WERI-Rb-1 (cell line): ENCODE data around the gene DMD.

Source experiments
- DNase-seq: peaks from one replicate; pipeline ENCODE4 v3.0.0-alpha.2; 2020
- H3K27ac ChIP-seq: fragments of 250-450 bp; sonication (Bioruptor Pico); 2 replicates; pipeline ENCODE4 v1.5.1; 2020; ENCODE audit warnings: mild to moderate bottlenecking, moderate library complexity
- H3K27me3 ChIP-seq: fragments of 250-450 bp; sonication (Bioruptor Pico); 2 replicates; pipeline ENCODE4 v1.5.1; 2021; ENCODE audit warnings: mild to moderate bottlenecking, low read depth, moderate library complexity; ENCODE audit not compliant: insufficient read depth, severe bottlenecking
- H3K36me3 ChIP-seq: fragments of 250-450 bp; sonication (Bioruptor Pico); 2 replicates; pipeline ENCODE4 v1.5.1; 2020; ENCODE audit warnings: mild to moderate bottlenecking, moderate library complexity
- H3K4me3 ChIP-seq: 2 replicates; pipeline ENCODE4 v1.5.1; 2011; ENCODE audit warnings: low read depth, mild to moderate bottlenecking, control low read depth, low read length
- H3K9me3 ChIP-seq: fragments of 250-450 bp; sonication (Bioruptor Pico); 2 replicates; pipeline ENCODE4 v1.5.1; 2021; ENCODE audit warnings: mild to moderate bottlenecking, moderate library complexity; ENCODE audit not compliant: severe bottlenecking
- TF ChIP-seq, protein P1 (sequence below): IDR thresholded peaks from 2 replicates; pipeline ENCODE4 v1.5.1; 2011; ENCODE audit warnings: low read depth, mild to moderate bottlenecking, control low read depth, inconsistent platforms, low read length

Gene DMD

DNA sequence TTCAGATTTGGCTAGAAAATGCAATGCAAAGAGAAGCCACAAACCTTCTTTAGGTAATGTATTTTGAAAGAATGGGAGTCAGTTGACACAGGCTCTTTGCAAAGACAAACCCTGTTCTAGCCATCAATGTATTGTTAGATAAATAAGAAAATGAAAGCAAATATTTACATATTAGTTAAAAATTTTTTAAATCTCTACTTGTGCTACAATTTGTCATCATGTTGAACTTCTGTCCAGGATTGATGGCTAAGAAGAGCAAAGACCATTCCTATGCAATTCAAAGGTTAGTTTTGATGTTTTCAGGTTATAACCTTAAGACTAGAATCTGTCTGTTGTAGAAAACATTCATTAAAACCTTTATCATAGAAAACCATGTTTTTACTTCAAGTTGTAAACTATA lies 1350.7 kb downstream of the DMD start:
- no peak for DNase-seq
- TF ChIP-seq, protein P1, sequence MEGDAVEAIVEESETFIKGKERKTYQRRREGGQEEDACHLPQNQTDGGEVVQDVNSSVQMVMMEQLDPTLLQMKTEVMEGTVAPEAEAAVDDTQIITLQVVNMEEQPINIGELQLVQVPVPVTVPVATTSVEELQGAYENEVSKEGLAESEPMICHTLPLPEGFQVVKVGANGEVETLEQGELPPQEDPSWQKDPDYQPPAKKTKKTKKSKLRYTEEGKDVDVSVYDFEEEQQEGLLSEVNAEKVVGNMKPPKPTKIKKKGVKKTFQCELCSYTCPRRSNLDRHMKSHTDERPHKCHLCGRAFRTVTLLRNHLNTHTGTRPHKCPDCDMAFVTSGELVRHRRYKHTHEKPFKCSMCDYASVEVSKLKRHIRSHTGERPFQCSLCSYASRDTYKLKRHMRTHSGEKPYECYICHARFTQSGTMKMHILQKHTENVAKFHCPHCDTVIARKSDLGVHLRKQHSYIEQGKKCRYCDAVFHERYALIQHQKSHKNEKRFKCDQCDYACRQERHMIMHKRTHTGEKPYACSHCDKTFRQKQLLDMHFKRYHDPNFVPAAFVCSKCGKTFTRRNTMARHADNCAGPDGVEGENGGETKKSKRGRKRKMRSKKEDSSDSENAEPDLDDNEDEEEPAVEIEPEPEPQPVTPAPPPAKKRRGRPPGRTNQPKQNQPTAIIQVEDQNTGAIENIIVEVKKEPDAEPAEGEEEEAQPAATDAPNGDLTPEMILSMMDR: no peak
- no peaks in the 10 kb centered on the region for H3K9me3 ChIP-seq
- no peak overlapping the region for H3K27ac ChIP-seq
- H3K27me3 ChIP-seq: peaks cover 2% of the 10 kb centered on the region
- no peaks in the 10 kb centered on the region for H3K36me3 ChIP-seq
- no peak overlapping the region for H3K4me3 ChIP-seq

DNA sequence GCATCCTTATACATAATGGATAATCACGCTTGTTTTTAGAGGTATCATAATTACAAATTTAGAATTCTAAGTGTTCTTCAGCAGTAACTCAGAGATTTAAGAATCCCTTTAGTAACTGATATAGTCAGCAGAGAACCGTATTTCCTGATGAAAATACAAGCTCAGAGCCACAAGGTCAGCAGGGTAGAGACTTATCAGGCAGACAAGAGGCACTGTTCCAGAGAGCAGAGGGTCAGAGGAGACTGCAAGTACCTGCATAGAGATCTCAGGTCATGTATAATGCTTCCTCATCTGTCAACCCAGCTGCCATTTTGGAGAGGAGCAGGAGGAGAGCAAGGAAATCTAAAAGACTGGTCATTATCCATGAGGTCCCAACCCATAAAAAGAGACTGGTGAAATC lies 1352.4 kb downstream of the DMD start:
- H3K9me3 ChIP-seq: no peaks in the 10 kb centered on the region
- no peak overlapping the region for H3K27ac ChIP-seq
- H3K4me3 ChIP-seq: no peak overlapping the region
- no peak for DNase-seq
- no peaks in the 10 kb centered on the region for H3K36me3 ChIP-seq
- H3K27me3 ChIP-seq: peaks cover 2% of the 10 kb centered on the region
- TF ChIP-seq, protein P1: no peak

DNA sequence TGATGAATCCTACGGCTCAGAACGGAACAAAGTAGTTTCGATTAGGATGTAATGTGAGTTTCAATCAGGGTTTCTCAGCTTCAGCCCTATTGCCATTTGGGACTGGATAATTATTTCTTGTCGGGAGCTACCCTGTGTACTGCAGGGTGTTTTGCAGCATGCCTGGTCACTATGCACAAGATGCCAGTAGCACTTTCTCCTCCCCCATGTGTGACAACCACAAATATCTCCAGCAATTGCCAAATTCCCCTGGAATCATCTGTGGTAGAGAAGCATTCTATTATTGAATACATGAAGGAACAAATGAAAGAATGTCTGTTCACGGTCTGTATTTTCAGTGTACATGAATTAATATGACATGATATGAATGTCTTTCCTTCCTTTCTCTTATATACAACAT lies 1356.6 kb downstream of the DMD start:
- Histone ChIP-seq H3K36me3 (no peaks in the 10 kb centered on the region), H3K27ac (no peak overlapping the region), H3K9me3 (no peaks in the 10 kb centered on the region), H3K27me3 (peaks cover 2% of the 10 kb centered on the region), H3K4me3 (no peak overlapping the region)
- TF ChIP-seq, protein P1: no peak
- DNase-seq: no peak

DNA sequence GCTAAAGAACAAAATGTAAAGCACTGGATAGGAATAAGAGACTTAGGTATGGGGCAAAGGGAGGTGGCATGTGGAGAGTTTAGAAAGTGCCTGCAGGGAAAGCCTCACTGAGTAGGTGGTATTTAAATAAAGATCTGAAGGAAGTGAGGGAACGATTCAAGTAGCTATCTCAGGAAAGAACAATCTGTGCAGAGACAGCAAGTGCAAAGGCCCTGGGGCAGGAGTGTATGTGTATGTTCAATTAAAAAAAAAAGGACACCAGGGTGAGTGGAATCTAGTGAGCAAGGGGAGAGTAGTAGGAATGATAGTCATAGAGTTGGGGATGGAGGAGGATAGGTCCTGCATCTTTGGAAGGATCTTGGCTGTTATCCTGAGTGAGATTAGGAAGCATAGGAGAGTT lies 1359.6 kb downstream of the DMD start:
- no peaks in the 10 kb centered on the region for H3K36me3 ChIP-seq
- H3K27me3 ChIP-seq: no peaks in the 10 kb centered on the region
- H3K9me3 ChIP-seq: no peaks in the 10 kb centered on the region
- H3K27ac ChIP-seq: no peak overlapping the region
- no peak for DNase-seq
- H3K4me3 ChIP-seq: no peak overlapping the region
- TF ChIP-seq, protein P1: no peak

DNA sequence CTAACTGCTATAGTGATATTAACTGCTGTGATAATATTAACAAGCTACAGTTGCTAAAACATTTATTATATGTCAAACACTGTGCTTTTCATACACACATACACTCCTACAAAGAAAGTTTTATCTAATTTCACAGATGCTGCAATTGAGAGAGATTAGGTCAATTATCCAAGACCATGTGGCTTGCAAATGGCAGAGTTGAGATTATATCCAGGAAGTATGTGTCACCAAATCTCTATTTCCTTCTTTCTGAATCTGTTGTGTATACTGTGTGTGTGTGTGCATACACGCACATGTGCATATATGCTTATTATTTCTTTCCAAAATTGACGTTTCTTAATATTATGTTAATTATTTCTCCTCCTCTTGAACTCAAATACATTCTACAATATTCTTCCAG lies 1363.6 kb downstream of the DMD start:
- H3K9me3 ChIP-seq: no peaks in the 10 kb centered on the region
- H3K4me3 ChIP-seq: no peak overlapping the region
- H3K27ac ChIP-seq: no peak overlapping the region
- DNase-seq: no peak
- no peaks in the 10 kb centered on the region for H3K27me3 ChIP-seq
- TF ChIP-seq, protein P1: no peak
- H3K36me3 ChIP-seq: no peaks in the 10 kb centered on the region

DNA sequence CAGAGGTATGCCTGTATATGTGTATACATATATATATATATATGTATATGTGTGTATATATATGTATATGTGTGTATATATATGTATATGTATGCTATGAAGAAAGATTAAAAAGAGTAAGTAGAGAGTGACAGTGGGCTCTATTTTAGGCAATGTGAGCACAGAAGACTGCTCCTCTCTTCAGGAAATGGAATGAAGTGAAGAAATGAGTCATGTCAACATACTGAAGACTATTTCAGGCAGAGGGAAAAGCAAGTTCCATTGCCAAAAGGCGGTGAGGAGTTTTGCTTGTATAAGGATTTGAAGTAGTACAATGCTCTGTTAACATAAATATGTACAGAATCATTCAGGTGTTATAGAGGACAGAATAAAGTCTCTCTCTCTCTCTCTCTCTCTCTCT lies 1366.3 kb downstream of the DMD start:
- H3K4me3 ChIP-seq: no peak overlapping the region
- TF ChIP-seq, protein P1: no peak
- DNase-seq: no peak
- no peak overlapping the region for H3K27ac ChIP-seq
- H3K9me3 ChIP-seq: no peaks in the 10 kb centered on the region
- H3K27me3 ChIP-seq: no peaks in the 10 kb centered on the region
- H3K36me3 ChIP-seq: no peaks in the 10 kb centered on the region
